Colonic mucosa (tissue), 4 donors: Measurements from ENCODE around the gene COA8. TPM values are rescaled to one million over a fixed set of nuclear protein-coding genes. Genes with fewer than 3 reads are reported as not detected.

ENCODE experiments used
- DNase-seq: peaks from one replicate; pipeline ENCODE4 v3.0.0-alpha.2; 2020
- H3K27ac ChIP-seq: fragments of 200-600 bp; one replicate; pipeline ENCODE4 v1.8.0; 2021
- H3K27me3 ChIP-seq: fragments of 200-600 bp; one replicate; pipeline ENCODE4 v1.8.0; 2021
- H3K36me3 ChIP-seq: fragments of 200-600 bp; one replicate; pipeline ENCODE4 v1.8.0; 2021
- H3K4me1 ChIP-seq: fragments of 200-600 bp; one replicate; pipeline ENCODE4 v1.8.0; 2021; ENCODE audit warnings: mild to moderate bottlenecking
- H3K4me3 ChIP-seq: fragments of 200-600 bp; one replicate; pipeline ENCODE4 v1.8.0; 2021
- H3K9ac ChIP-seq, 2 donors: one replicate each; pipeline ENCODE4 v1.7.0; 2013; ENCODE audit warnings: control low read depth in 2 of 2, low read depth in 2 of 2, low read length in 2 of 2
- H3K9me3 ChIP-seq: fragments of 200-600 bp; one replicate; pipeline ENCODE4 v1.8.0; 2021
- intact Hi-C: fragments of 100-400 bp; cut with DNase I; formaldehyde crosslinking; loops from one replicate; pipeline ENCODE4 v1.14.1; 2022
- total RNA-seq, 2 donors: library from RNA; stranded (reverse); fragmentation: NEBNext Ultra II Directional in 1 of 2; extraction: Animal tissue kit (Norgen Biotek cat#: 25700) in 1 of 2; gene quantifications; one replicate each; pipeline ENCODE4 v1.2.1, GENCODE V29; 2021
- TF ChIP-seq, protein P1 (sequence below): fragments of 200-600 bp; IDR thresholded peaks from one replicate; pipeline ENCODE4 v1.8.0; 2022; ENCODE audit warnings: antibody characterized with exemption, mild to moderate bottlenecking
- donor health status: healthy.
- donor health status: DM: no; HTN: no; CAD: no.
- donor health status: DM: no; HTN: no; CAD: no.

COA8 gene
- total RNA-seq, 2 donors from 2014 or later: 37.1 to 41.5 TPM

DNA sequence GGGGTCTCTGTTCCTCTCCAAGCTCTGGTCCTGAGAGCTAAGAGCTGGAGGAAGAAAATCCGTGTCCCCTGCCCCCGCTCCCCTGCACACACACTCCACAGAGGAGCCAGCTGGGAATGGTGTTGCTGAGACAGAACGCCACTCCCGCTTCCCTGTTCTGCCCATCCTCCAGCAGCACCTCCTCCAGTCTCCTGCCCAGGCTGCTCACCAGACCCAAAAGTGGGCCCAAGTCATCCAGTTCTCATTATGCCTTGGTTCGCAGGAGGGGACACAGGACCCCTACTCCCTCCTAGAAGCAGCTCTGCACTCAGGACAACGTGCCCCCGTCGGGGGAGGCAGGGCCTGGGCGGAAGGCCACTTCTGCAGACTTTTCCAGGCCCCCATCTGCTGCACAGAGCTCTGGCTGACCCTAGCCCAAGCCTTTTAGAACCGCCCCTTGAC lies 34.6 kb upstream of the COA8 start:
- peaks cover 34% of the 10 kb centered on the region for H3K4me1 ChIP-seq
- no peaks in the 10 kb centered on the region for H3K36me3 ChIP-seq
- intact Hi-C loops: no loop called here
- H3K27me3 ChIP-seq: no peaks in the 10 kb centered on the region
- TF ChIP-seq, protein P1, sequence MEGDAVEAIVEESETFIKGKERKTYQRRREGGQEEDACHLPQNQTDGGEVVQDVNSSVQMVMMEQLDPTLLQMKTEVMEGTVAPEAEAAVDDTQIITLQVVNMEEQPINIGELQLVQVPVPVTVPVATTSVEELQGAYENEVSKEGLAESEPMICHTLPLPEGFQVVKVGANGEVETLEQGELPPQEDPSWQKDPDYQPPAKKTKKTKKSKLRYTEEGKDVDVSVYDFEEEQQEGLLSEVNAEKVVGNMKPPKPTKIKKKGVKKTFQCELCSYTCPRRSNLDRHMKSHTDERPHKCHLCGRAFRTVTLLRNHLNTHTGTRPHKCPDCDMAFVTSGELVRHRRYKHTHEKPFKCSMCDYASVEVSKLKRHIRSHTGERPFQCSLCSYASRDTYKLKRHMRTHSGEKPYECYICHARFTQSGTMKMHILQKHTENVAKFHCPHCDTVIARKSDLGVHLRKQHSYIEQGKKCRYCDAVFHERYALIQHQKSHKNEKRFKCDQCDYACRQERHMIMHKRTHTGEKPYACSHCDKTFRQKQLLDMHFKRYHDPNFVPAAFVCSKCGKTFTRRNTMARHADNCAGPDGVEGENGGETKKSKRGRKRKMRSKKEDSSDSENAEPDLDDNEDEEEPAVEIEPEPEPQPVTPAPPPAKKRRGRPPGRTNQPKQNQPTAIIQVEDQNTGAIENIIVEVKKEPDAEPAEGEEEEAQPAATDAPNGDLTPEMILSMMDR: no peak
- no peaks in the 10 kb centered on the region for H3K9me3 ChIP-seq
- DNase-seq: peak; percentile 68
- peak overlapping the region; percentile 57 to 74 for H3K9ac ChIP-seq
- peak overlapping the region; percentile 80 for H3K27ac ChIP-seq
- H3K4me3 ChIP-seq: peak overlapping the region; percentile 97

DNA sequence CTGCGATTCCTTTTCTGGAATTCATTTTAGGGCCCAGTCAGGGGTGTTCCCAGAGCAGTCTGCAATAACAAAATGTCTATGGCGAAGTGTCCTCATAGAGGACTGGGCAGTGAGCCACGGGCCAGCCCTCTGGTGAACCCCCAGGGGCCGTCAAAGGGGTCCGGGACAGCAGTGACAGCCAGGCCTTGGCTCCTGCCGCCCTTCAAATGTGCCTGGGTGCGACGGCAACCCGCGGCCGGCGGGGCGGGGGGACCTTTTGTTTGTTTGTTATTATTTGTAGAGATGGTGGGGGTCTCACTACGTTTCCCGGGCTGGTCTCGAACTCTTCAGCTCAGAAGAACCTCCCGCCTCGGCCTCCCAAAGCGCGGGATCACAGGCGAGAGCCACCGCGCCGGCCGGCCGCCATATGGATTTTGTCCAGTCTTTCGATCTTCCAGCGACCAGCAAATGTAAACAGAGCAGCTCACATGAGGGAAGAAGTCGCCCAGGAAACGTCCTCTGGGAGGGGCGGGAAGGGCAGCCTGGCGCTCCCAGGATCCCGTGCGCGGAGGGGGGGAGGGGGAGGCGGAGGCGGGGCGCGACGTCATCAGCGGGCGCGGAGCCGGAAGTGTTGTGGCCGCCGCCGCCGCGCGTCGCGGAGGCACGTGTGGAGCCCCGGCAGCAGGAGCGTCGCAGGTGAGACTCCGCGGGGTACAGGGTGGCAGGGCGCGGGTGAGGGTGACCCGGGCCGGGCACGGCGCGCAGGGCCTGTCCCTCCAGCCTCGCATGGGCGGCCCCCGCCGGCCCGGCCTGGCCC lies 34.0 kb upstream of the COA8 start, which contains the start of gene TRMT61A:
Gene TRMT61A (plus strand): TSS at position 610 of the 796 bp plus-strand sequence. CDS start 783 bp downstream, outside the sequence.
- intact Hi-C loops: no loop called here
- Histone ChIP-seq H3K36me3 (no peaks in the 10 kb centered on the region), H3K4me3 (peak within 1 kb of the TSS; percentile 97), H3K9ac (peak within 1 kb of the TSS; percentile 87 to 88), H3K27ac (peak within 1 kb of the TSS; percentile 80), H3K4me1 (peaks cover 33% of the 10 kb centered on the region), H3K9me3 (no peaks in the 10 kb centered on the region), H3K27me3 (no peaks in the 10 kb centered on the region)
- peak; percentile 93 for DNase-seq
- TF ChIP-seq, protein P1: no peak

DNA sequence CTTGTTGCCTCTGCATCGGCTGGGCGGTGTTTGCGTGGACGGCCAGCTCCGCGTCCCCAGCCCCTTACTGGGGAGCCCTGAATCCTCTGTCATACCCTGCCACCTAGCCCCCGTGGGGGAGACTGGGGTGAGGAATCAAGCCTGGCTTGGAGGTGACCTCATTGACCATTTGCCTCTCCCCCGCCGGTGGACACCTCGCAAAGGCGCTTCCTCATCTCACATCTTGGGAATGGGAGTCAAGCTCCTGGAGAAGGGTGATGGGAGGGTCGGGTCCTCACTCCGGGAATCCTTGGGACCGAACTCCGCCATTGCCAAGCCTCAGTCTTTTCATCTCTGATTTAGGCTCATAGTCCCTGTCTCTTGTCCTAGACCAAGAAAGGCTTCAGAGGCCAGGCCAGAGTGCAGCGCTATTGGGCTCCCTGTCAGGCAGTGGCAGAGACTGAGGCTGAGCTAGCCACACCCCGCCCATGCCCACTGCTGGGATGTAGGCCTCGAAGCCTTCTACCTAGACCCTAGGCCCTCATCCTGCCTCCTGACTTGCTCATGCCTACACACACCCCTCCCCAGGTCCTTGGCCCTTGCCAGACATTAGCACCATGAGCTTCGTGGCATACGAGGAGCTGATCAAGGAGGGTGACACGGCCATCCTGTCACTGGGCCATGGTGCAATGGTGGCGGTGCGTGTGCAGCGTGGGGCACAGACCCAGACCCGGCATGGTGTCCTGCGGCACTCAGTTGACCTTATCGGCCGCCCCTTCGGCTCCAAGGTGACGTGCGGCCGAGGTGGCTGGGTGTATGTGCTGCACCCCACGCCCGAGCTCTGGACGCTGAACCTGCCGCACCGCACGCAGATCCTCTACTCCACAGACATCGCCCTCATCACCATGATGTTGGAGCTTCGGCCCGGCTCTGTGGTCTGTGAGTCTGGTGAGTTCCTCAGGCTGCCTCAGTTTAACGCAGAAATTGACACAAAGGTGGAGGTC lies 33.1 kb upstream of the COA8 start:
- no peaks in the 10 kb centered on the region for H3K36me3 ChIP-seq
- peaks cover 32% of the 10 kb centered on the region for H3K4me1 ChIP-seq
- intact Hi-C loops: no loop called here
- H3K27ac ChIP-seq: peak overlapping the region; percentile 80
- no peak for DNase-seq
- TF ChIP-seq, protein P1: no peak
- H3K9me3 ChIP-seq: no peaks in the 10 kb centered on the region
- no peaks in the 10 kb centered on the region for H3K27me3 ChIP-seq
- H3K9ac ChIP-seq: peak overlapping the region; percentile 87 to 88
- peak overlapping the region; percentile 97 for H3K4me3 ChIP-seq

DNA sequence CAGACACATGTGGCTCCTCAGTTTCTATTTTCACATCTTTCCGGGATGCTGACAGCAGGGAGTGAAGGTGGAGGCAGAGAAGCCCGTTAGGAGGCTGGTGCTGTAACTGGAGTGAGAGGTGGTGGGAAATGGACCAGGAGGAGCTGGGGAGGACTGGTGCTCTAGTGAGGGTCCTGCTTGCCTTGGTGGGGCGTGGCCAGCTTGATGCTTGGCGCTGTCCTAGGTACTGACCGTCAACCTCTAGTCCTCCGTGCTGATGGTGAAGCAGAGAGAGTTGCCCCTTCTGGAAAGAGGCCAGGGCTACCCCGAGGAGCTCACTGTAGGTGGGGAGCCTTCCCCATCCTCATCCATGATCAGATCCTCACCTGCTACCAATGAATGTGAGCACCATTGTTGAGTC lies 32.4 kb upstream of the COA8 start:
- Histone ChIP-seq H3K27me3 (no peaks in the 10 kb centered on the region), H3K36me3 (no peaks in the 10 kb centered on the region), H3K4me3 (no peak overlapping the region), H3K4me1 (peaks cover 30% of the 10 kb centered on the region), H3K9me3 (no peaks in the 10 kb centered on the region), H3K27ac (no peak overlapping the region), H3K9ac (peak overlapping the region; percentile 87 to 88)
- intact Hi-C loops: no loop called here
- DNase-seq: no peak
- TF ChIP-seq, protein P1: no peak

DNA sequence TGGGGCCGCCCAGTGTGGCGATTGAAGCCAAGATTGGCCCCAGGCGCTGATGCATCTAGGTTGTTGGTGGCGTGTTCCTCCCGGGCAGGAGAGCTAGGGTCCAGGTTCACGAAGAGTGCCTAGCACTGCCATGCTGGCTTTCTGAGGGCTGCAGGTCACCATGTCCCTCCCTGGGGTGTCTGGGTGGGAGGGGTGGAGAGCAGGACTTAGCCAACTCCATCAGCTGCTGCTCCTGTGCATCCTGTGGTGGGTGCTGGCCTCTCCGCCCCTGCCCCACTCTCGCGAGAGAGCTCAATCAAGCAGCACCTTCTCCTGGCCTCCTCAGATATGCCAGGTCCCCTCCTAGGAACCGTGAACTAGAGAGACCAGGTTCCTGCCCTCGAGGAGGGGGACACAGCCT lies 31.9 kb upstream of the COA8 start:
- intact Hi-C loops: no loop called here
- H3K9me3 ChIP-seq: no peaks in the 10 kb centered on the region
- no peaks in the 10 kb centered on the region for H3K27me3 ChIP-seq
- no peak overlapping the region for H3K4me3 ChIP-seq
- TF ChIP-seq, protein P1: no peak
- no peak overlapping the region for H3K27ac ChIP-seq
- H3K4me1 ChIP-seq: peaks cover 28% of the 10 kb centered on the region
- H3K9ac ChIP-seq: no peak overlapping the region
- no peaks in the 10 kb centered on the region for H3K36me3 ChIP-seq
- no peak for DNase-seq
